K562 (cell line): ENCODE data around the gene CDH2. TPM values are rescaled to one million over a fixed set of nuclear protein-coding genes. Genes with fewer than 3 reads are reported as not detected.

Source experiments
- ATAC-seq: fragments of 200-7000 bp; cut with Tn5 transposase; 3 replicates; pipeline ENCODE4 v1.9.1; 2020; ENCODE audit warnings: moderate library complexity
- BruUV-seq: library from RNA; stranded (reverse); fragments of 400-500 nt; replicated peaks from 2 replicates; lab custom pipeline; 2021; lab: Mats Ljungman, UMichigan
- CTCF ChIA-PET: fragments of 300-600 bp; formaldehyde crosslinking; extraction: SDS; loops from one replicate; lab custom pipeline; 2021; ENCODE audit warnings: low intra/inter-chr PET ratio; lab: Yijun Ruan, JAX
- POLR2A ChIA-PET: fragments of 300-600, 350-650 bp; sonication (Branson Sonifier 250); formaldehyde crosslinking; extraction: SDS; loops from one replicate; lab custom pipeline; 2021; ENCODE audit warnings: antibody characterized with exemption, inconsistent platforms; lab: Yijun Ruan, JAX
- DNase-seq, 4 experiments: peaks; one replicate each; pipeline versions ENCODE4 v3.0.0 to v3.0.0-alpha.2; 2011 to 2018; ENCODE audit warnings: low spot score in 3 of 4, mixed read lengths in 3 of 4; ENCODE audit errors: extremely low read depth in 1 of 4
- FAIRE-seq: peaks from 2 replicates; lab custom pipeline; 2011; peaks lifted over from hg19 to GRCh38; lab: Jason Lieb, UNC
- H2AFZ ChIP-seq: 2 replicates; pipeline ENCODE4 v1.6.0; 2011; ENCODE audit warnings: low read depth, low read length, control low read depth, inconsistent platforms
- H3K27ac ChIP-seq: fragments of 200-600 bp; 3 replicates; pipeline ENCODE4 v1.8.0; 2011; ENCODE audit warnings: low read depth, mild to moderate bottlenecking, control low read depth, inconsistent platforms, low read length, moderate library complexity, mixed read lengths; ENCODE audit errors: extremely low read depth
- H3K27me3 ChIP-seq, 2 experiments: fragments of 300-600 bp in 1 of 2; 2 replicates in 1 of 2; 3 replicates in 1 of 2; pipeline versions ENCODE4 v1.6.0 to v1.8.0; 2011; ENCODE audit warnings: inconsistent platforms in 2 of 2, low read length in 2 of 2, mild to moderate bottlenecking in 1 of 2, mixed read lengths in 1 of 2, moderate library complexity in 1 of 2; ENCODE audit not compliant: control insufficient read depth in 2 of 2, insufficient read depth in 2 of 2
- H3K36me3 ChIP-seq: fragments of 300-600 bp; 3 replicates; pipeline ENCODE4 v1.8.0; 2011; ENCODE audit warnings: mild to moderate bottlenecking, low read length, inconsistent platforms; ENCODE audit not compliant: control insufficient read depth, insufficient read depth
- H3K4me1 ChIP-seq, 2 experiments: fragments of 200-600 bp in 1 of 2; replicated peaks in 1 of 2; 2 replicates in 1 of 2; 3 replicates in 1 of 2; pipeline versions ENCODE4 v1.5.1 to v1.8.0; 2011; ENCODE audit warnings: inconsistent platforms in 2 of 2, low read length in 2 of 2, mild to moderate bottlenecking in 1 of 2, mixed read lengths in 1 of 2, moderate library complexity in 1 of 2; ENCODE audit not compliant: control insufficient read depth in 2 of 2, insufficient read depth in 2 of 2
- H3K4me2 ChIP-seq: 2 replicates; pipeline ENCODE4 v1.6.1; 2011; ENCODE audit warnings: low read length, control low read depth, inconsistent platforms, mixed read lengths; ENCODE audit not compliant: insufficient read depth
- H3K4me3 ChIP-seq: fragments of 200-600 bp; sonication (generic), shearing (Covaris generic); 2 replicates; pipeline ENCODE4 v1.5.1; 2016; ENCODE audit warnings: control low read depth, inconsistent platforms
- H3K79me2 ChIP-seq: fragments of 200-600 bp; 3 replicates; pipeline ENCODE4 v1.8.0; 2011; ENCODE audit warnings: low read length, inconsistent platforms; ENCODE audit not compliant: control insufficient read depth, insufficient read depth
- H3K9ac ChIP-seq, 2 experiments: 2 replicates each; pipeline versions ENCODE4 v1.6.0 to v1.6.1; 2011; ENCODE audit warnings: low read depth in 2 of 2, low read length in 2 of 2, control low read depth in 1 of 2, inconsistent platforms in 1 of 2, mild to moderate bottlenecking in 1 of 2, mixed read lengths in 1 of 2; ENCODE audit not compliant: insufficient read depth in 1 of 2
- H3K9me1 ChIP-seq: one replicate; pipeline ENCODE4 v1.6.0; 2011; ENCODE audit warnings: inconsistent platforms, mild to moderate bottlenecking, low read length, moderate library complexity; ENCODE audit not compliant: control insufficient read depth, insufficient read depth
- H3K9me3 ChIP-seq: replicated peaks from 2 replicates; pipeline ENCODE4 v1.5.1; 2011; ENCODE audit warnings: low read depth, low read length, inconsistent platforms; ENCODE audit not compliant: control insufficient read depth, insufficient read depth
- H4K20me1 ChIP-seq: replicated peaks from 2 replicates; pipeline ENCODE4 v1.6.1; 2011; ENCODE audit warnings: low read length, inconsistent platforms, mixed read lengths; ENCODE audit not compliant: control insufficient read depth, insufficient read depth
- BCL6 ChIP-seq: fragments of 250-450 bp; sonication (Bioruptor Pico); IDR thresholded peaks from 2 replicates; pipeline ENCODE4 v1.4.0; 2020
- BDP1 ChIP-seq: IDR thresholded peaks from 3 replicates; pipeline ENCODE4 v1.6.1; 2011; ENCODE audit not compliant: insufficient read length, insufficient read depth
- CCAR2 ChIP-seq: fragments of 200-400 bp; formaldehyde crosslinking; IDR thresholded peaks from 2 replicates; pipeline ENCODE4 v1.6.1; 2017; ENCODE audit warnings: mild to moderate bottlenecking, low read depth, low read length
- HDAC3 ChIP-seq: fragments of 450-650 bp; IDR thresholded peaks from 2 replicates; pipeline ENCODE4 v1.6.1; 2018; ENCODE audit warnings: borderline replicate concordance, mild to moderate bottlenecking, moderate library complexity; ENCODE audit not compliant: partially characterized antibody
- MCM5 ChIP-seq: fragments of 450-650 bp; IDR thresholded peaks from 2 replicates; pipeline ENCODE4 v1.6.1; 2016; ENCODE audit warnings: low read depth
- POLR3G ChIP-seq: IDR thresholded peaks from 2 replicates; pipeline ENCODE4 v1.6.1; 2011; ENCODE audit not compliant: insufficient read length, insufficient replicate concordance; ENCODE audit errors: extremely low read depth
- RBM17 ChIP-seq: fragments of 200-400 bp; formaldehyde crosslinking; IDR thresholded peaks from 2 replicates; pipeline ENCODE4 v1.6.1; 2017; ENCODE audit warnings: low read depth, mild to moderate bottlenecking, low read length, borderline replicate concordance
- RBM25 ChIP-seq: fragments of 200-400 bp; formaldehyde crosslinking; IDR thresholded peaks from 2 replicates; pipeline ENCODE4 v1.6.1; 2018; ENCODE audit warnings: low read length, low read depth, moderate library complexity; ENCODE audit not compliant: severe bottlenecking
- SNIP1 ChIP-seq: fragments of 450-650 bp; IDR thresholded peaks from 2 replicates; pipeline ENCODE4 v1.7.1; 2017; ENCODE audit warnings: low read depth, mild to moderate bottlenecking
- STAT5A ChIP-seq: IDR thresholded peaks from 2 replicates; pipeline ENCODE4 v1.6.1; 2012; ENCODE audit warnings: low read length, inconsistent platforms, borderline replicate concordance
- VEZF1 ChIP-seq: fragments of 200-800 bp; sonication (Bioruptor generic); IDR thresholded peaks from 2 replicates; pipeline ENCODE4 v1.6.1; 2017; ENCODE audit warnings: missing genetic modification characterization, missing compliant biosample characterization
- ZNF140 ChIP-seq: fragments of 250-450 bp; sonication (Bioruptor Pico); IDR thresholded peaks from 2 replicates; pipeline ENCODE4 v1.8.0; 2021; ENCODE audit warnings: moderate library complexity, mild to moderate bottlenecking, inconsistent platforms
- ZNF311 ChIP-seq: fragments of 250-450 bp; sonication (Bioruptor Pico); IDR thresholded peaks from 2 replicates; pipeline ENCODE4 v1.4.0; 2020; ENCODE audit warnings: mild to moderate bottlenecking, moderate library complexity
- ZNF318 ChIP-seq, 2 experiments: fragments of 450-650 bp; IDR thresholded peaks; 2 replicates each; pipeline ENCODE4 v1.6.1; 2016; ENCODE audit warnings: mild to moderate bottlenecking in 2 of 2, borderline replicate concordance in 1 of 2, low read depth in 1 of 2, moderate library complexity in 1 of 2
- WGBS: fragments of 100-300 bp; shearing (Covaris generic); methylation state at CpG from one replicate; pipeline ENCODE4 v1.1.6; 2016; ENCODE audit warnings: low coverage, mixed read lengths; ENCODE audit not compliant: insufficient coverage; ENCODE audit errors: missing lambda C conversion rate; 5-methylcytosine and 5-hydroxymethylcytosine counted together
- in situ Hi-C: fragments of 300-500 bp; cut with MboI; formaldehyde crosslinking; loops from 4 replicates; pipeline ENCODE4 v1.15.0; 2018; ENCODE audit warnings: inconsistent platforms, mixed read lengths
- intact Hi-C: fragments of 100-400 bp; cut with micrococcal nuclease; formaldehyde crosslinking; loops from 2 replicates; pipeline ENCODE4 v1.14.2; 2022
- polyA plus RNA-seq, 8 experiments: library from polyadenylated mRNA; depleted of rRNA in 4 of 8; stranded (reverse) in 5 of 8; unstranded in 3 of 8; fragments of >200 nt; fragmentation: Nextera tagmentation in 2 of 8; fragmentation: Illumina TruSeq in 1 of 8; extraction: Ambion mirVana in 2 of 8; extraction: Trizol in 1 of 8; gene quantifications; 2 replicates each; pipeline versions ENCODE4 v1.2.1 to v1.2.3, GENCODE V29; 2011 to 2014; ENCODE audit warnings: inconsistent platforms in 1 of 8, missing spikeins in 1 of 8
- total RNA-seq, 7 experiments: library from RNA; depleted of rRNA in 6 of 7; stranded (reverse); fragments of >200 nt in 6 of 7; fragmentation: Illumina TruSeq in 2 of 7; extraction: Trizol in 2 of 7; gene quantifications; 2 replicates each; pipeline versions ENCODE4 v1.2.1 to v1.2.3, GENCODE V29; 2011 to 2021; ENCODE audit warnings: low replicate concordance in 1 of 7

The CDH2 gene
- total and polyA plus RNA-seq, 9 of the 15 experiments (the other 6 are each of a cell fraction or from before 2014, with no cell fraction given): 0.04 TPM; not detected in 8

GRCh38 chr18:28126768-28127167, 50.2 kb downstream of the CDH2 start:
- no peaks in the 10 kb centered on the region for H3K79me2 ChIP-seq
- WGBS: 1% methylated on average over 5 of the region's 5 CpGs
- ChIA-PET CTCF (no interaction called here), POLR2A (no interaction called here)
- no peak overlapping the region for H3K27ac ChIP-seq
- ATAC-seq (no peak), DNase-seq (no peak), FAIRE-seq (no peak)
- H3K4me1 ChIP-seq: no peaks in the 10 kb centered on the region
- H3K36me3 ChIP-seq: no peaks in the 10 kb centered on the region
- intact Hi-C loops (no loop called here), in situ Hi-C loops (no loop called here)
- H3K9ac ChIP-seq: no peak overlapping the region
- no peaks in the 10 kb centered on the region for H3K27me3 ChIP-seq
- H3K9me1 ChIP-seq: no peaks in the 10 kb centered on the region
- no peak overlapping the region for H2AFZ ChIP-seq
- H4K20me1 ChIP-seq: no peaks in the 10 kb centered on the region
- H3K4me2 ChIP-seq: no peak overlapping the region
- H3K4me3 ChIP-seq: no peak overlapping the region
- H3K9me3 ChIP-seq: no peaks in the 10 kb centered on the region; the same call in 1 of the 2 replicates
- BruUV-seq: no TSS peak
- TF ChIP-seq HDAC3: no peak
- TF ChIP-seq ZNF318 (IDR thresholded peaks at IDR 0.05; ENCODE audit: borderline replicate concordance in 1 of 2, low read depth in 1 of 2): no peak
- no peak for TF ChIP-seq BCL6 (CRISPR knock-in tag)
- TF ChIP-seq ZNF140 (CRISPR knock-in tag): no peak
- no peak for TF ChIP-seq RBM25
- no peak for TF ChIP-seq SNIP1
- no peak for TF ChIP-seq MCM5
- TF ChIP-seq CCAR2: no peak
- TF ChIP-seq VEZF1 (CRISPR knock-in tag): no peak
- TF ChIP-seq STAT5A: no peak
- TF ChIP-seq ZNF311 (CRISPR knock-in tag): no peak
- no peak for TF ChIP-seq POLR3G
- TF ChIP-seq BDP1: no peak
- no peak for TF ChIP-seq RBM17
